ENCODE results near the gene PRAMEF14.
"Not testable (repeated sequence)": the region's sequence is repeated elsewhere in the genome, so short reads cannot be mapped to it uniquely, and the experiment has no call there.

Gene PRAMEF14, protein sequence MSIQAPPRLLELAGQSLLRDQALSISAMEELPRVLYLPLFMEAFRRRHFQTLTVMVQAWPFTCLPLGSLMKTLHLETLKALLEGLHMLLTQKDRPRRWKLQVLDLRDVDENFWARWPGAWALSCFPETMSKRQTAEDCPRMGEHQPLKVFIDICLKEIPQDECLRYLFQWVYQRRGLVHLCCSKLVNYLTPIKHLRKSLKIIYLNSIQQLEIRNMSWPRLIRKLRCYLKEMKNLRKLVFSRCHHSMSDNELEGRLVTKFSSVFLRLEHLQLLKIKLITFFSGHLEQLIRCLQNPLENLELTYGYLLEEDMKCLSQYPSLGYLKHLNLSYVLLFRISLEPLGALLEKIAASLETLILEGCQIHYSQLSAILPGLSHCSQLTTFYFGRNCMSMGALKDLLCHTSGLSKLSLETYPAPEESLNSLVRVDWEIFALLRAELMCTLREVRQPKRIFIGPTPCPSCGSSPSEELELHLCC

DNA sequence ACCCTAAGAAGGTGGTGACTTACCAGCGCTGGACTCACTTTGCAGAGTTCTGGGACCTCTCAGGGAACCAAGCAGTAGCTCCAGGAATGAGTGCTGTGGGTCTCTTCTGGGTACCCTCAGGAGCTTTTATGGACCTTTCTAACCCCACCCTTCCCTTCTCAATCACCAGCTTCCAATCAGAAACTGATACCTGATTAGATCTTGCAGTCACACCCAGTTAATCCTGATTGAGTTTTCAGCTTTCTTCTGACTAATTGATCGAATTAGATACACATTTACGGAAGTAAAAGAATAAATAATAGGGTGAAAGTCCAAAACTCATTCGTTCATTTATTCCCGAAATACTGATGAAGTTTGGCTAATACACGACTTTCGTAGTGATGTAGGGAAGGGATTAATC is at the start of gene PRAMEF14:
Gene PRAMEF14 (minus strand): TSS at position 101 of the 400 bp plus-strand sequence. CDS start 1,820 bp downstream, outside the sequence.
- ATAC-seq: not testable (repeated sequence)

DNA sequence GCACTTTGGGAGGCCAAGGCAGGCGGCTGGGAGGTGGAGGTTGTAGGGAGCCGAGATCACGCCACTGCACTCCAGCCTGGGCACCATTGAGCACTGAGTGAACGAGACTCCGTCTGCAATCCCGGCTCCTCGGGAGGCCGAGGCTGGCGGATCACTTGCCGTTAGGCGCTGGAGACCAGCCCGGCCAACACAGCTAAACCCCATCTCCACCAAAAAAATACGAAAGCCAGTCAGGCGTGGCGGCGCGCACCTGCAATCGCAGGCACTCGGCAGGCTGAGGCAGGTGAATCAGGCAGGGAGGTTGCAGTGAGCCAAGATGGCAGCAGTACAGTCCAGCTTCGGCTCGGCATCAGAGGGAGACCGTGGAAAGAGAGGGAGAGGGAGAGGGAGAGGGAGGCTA is 48.4 kb upstream of the PRAMEF14 start:
- ATAC-seq: not testable (repeated sequence)

DNA sequence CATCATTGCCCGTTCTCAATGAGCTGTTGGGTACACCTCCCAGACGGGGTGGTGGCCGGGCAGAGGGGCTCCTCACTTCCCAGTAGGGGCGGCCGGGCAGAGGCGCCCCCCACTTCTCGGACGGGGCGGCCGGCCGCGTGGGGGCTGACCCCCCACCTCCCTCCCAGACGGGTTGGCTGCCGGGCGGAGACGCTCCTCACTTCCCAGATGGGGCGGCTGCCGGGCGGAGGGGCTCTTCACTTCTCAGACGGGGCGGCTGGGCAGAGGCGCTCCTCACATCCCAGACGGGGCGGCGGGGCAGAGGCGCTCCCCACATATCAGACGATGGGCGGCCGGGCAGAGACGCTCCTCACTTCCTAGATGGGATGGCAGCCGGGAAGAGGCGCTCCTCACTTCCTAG is 47.8 kb upstream of the PRAMEF14 start:
- ATAC-seq: not testable (repeated sequence)

DNA sequence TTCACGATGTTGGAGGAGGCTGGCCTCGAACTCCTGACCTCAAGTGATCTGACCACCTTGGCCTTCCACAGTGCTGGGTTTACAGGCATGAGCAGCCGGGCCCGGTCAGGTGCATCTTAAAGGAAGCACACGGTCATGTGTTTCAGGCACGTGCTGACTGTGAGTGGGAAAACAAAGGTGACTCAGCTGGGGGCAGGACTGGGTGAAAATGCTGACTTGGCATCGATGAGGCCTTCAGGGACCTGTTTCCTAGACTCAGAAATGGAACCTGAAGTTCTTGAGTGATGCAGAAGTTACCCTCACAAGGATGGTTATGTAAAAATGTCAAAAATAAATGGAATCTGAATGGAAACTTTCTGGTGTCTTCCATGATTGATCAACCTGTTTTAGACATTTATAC is 46.1 kb upstream of the PRAMEF14 start:
- ATAC-seq: not testable (repeated sequence)

DNA sequence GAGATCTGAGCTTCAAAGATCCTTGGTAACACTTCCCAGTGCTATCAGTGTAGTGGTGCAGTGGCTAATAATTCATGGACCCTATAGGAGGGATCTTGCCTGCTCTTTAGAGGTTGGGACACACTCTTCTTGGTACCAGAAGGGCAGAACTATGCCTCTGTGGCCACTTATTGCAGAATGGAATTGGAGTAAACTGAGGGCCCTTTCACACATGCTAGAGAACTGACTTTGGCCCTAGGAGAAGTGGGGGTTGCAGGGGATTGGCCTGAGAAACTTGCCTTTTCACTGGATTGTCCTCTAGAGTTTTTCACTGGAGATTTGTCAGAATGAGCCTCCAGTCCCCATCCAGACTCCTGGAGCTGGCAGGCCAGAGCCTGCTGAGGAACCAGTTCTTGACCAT is 42.4 kb upstream of the PRAMEF14 start, which contains the start of gene PRAMEF17:
Gene PRAMEF17 (plus strand): TSS at position 301 of the 400 bp plus-strand sequence. CDS start 26 bp downstream, at position 327.
- ATAC-seq: not testable (repeated sequence)

DNA sequence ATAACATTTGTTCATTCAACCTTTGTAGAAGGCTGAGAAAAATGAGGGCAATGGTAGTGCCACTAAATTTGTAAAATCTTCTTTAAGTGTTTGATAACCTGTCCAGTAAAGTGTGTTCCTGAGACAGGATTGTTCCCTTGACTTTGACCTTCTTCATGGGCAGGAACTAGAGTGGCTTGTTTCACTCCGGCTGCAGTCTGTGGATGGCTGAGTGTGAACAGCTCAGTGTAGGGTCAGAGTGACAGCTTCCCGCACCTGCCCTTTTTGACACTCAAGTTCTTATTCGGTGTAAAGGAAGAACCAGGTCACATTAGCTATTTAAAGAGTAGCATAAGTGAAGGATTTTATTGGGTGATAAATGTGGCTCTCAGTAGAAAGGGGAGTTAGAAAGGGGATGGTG is 33.4 kb upstream of the PRAMEF14 start:
- not testable (repeated sequence) for ATAC-seq

DNA sequence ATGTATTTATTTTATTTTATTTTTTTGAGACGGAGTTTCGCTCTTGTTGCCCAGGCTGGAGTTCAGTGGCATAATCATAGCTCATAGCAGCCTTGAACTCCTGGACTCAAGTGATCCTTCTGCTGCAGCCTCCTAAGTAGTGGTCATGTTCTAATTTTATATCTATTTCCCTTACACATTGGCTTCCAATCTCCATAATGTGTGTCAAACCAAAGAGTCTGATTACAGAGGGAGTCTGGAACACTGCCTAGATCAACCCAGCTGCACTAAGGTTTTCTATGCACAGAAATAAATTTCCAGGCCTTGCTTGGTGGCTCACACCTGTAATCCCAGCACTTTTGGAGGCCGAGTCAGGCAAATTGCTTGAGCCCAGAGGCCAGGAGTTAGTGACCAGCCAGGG is 32.0 kb upstream of the PRAMEF14 start:
- ATAC-seq: not testable (repeated sequence)

DNA sequence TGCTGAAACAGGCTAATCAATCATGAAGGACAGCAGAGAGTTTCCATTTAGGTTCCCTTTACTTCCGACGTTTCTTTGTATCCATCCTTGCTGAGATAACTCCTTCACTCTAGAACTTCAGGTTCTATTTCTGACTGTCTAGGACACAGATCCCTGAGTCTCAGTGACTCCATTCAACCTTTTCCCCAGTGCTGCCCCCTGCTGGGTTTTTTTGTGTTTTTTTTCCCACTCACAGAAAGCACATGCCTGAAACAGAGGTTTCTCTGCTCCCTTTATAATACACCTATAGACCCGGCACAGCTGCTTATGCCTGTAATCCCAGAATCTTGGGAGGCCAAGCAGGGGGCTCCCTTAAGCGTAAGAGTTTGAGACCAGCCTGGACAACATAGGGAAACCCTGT is 21.6 kb upstream of the PRAMEF14 start:
- not testable (repeated sequence) for ATAC-seq

DNA sequence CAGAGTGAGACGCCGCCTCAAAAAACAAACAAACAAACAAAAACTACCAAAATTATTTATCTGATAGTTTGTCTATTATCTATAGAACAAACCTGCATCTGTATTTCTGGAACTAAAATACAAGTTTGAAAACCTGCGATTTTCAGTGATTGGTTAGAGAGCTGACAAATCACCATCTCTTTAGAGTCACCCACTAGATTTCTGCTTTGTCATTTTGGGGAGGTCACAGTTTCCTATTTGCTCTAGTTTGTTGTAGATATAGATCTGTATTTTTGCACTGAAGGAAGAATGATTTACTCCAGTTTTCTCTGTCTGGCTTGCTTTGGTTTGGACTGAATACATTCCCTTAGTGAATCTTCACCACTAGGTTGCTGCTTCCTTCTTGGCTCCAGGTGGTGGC is 19.6 kb upstream of the PRAMEF14 start:
- ATAC-seq: not testable (repeated sequence)

DNA sequence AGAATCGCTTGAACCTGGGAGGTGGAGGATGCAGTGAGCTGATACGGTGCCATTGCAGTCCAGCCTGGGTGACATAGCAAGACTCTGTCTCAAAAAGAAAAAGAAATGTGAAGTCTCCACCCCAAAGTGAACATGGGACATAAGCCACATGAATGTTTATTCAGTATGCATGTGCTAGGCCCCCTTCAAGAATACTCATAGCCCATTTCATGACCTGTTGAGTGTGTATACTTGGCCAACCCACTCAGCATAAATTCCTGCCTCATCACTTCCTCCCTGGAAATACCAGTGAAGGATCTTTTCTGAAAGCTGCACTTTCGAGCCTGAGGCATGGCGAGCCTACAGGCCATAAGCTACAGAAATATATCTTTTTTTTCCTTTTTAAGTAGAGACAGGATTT is 18.0 kb upstream of the PRAMEF14 start:
- ATAC-seq: not testable (repeated sequence)

DNA sequence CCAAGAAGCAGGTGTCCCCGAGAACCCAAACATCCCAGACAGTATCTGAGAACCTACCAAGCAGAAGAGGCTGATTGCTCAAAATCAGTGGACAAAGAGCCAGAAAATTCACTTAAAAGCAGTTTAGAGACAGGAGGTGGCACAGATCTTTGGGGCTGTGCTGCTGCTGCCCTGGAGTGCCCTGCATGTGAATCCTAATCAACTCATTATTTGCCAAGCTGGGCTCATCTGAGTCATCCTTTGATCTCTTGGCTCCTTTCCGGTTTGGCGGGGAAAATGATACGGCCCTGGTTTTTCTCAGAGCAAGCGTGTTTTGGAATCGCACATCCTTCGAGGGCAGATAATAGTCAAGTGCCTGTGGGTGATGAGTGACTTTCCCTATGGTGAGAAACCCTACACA is 15.4 kb upstream of the PRAMEF14 start:
- ATAC-seq: not testable (repeated sequence)

DNA sequence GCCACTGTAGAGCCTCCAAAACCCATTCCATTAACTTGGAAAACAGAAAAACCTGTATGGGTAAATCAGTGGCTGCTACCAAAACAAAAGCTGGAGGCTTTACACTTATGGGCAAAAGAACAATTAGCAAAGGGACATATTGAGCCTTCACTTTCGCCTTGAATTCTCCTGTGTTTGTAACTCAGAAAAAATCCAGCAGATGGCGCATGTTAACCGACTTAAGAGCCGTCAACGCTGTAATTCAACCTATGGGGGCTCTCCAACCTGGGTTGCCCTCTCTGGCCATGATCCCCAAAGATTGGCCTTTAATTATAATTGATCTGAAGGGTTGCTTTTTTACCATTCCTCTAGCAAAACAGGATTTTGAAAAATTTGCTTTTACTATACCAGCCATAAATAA is 9.8 kb upstream of the PRAMEF14 start:
- ATAC-seq: not testable (repeated sequence)

DNA sequence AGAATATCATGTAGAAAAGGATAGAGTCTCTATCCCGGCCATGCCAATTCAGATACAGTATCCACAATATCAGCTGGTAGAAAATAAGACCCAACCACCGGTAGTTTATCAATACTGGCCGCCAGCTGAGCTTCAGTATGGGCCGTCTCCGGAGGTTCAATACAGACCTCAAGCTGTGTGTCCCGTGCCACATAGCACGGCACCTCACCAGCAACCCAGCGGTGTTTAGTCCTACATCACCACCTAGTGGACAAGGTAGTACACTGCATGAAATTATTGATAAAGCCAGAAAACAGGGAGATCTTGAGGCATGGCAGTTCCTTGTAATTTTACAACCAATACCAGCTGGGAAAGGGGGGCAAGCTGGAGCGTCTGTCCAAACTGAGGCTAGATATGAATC is 7.5 kb upstream of the PRAMEF14 start:
- not testable (repeated sequence) for ATAC-seq

DNA sequence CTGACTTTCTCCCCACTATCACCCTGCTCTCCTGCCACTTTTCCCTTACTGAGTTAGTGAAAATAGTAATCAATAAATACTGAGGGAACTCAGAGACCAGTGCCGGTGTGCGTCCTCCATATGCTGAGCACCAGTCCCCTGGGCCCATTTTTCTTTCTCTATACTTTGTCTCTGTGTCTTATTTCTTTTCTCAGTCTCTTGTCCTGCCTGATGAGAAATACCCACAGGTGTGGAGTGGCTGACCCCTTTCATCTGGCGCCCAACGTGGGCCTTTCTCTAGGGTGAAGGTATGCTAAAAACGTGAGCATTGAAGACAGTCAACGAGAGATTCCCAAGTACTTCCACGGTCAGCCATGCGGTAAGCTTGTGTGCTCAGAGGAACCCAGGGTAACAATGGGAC is 6.5 kb upstream of the PRAMEF14 start:
- not testable (repeated sequence) for ATAC-seq

DNA sequence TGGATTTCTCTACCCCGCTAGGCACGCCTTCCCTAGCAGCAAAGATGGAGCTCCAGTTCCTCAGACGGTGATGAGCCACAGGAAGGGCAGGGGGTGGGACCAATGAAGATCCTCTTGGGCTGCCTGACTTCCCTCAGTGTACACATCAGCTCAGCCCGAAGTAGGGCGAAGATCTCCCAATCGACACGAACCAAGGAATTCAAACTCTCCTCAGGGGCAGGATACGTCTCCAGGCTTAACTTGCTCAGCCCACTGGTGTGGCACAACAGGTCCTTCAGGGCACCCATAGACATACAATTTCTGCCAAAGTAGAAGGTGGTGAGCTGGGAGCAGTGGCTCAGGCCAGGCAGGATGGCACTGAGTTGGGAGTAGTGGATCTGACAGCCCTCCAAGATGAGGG is 4.4 kb downstream of the PRAMEF14 start:
- not testable (repeated sequence) for ATAC-seq

DNA sequence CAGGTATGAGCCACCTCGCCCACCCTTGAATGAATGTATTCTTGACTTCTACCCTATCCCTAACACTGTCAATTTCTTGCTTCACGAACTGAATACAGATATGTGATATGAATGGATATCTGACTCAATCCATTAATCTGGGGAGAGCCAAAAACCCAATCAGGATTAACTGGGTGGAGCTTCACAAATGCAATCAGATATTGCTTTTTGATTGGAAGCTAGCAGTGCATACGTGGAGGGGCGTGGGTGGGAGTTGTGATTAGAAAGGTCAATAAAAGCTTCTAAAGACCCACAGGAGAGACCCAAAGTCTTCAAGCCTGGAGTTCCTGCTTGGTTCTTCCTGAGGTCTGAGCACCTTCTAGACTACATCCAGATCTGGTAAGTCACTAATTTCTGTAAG is 31.7 kb downstream of the PRAMEF14 start, which contains the start of gene PRAMEF15:
Gene PRAMEF15 (plus strand): TSS at position 301 of the 400 bp plus-strand sequence. CDS start 2,827 bp downstream, outside the sequence.
- ATAC-seq: not testable (repeated sequence)

DNA sequence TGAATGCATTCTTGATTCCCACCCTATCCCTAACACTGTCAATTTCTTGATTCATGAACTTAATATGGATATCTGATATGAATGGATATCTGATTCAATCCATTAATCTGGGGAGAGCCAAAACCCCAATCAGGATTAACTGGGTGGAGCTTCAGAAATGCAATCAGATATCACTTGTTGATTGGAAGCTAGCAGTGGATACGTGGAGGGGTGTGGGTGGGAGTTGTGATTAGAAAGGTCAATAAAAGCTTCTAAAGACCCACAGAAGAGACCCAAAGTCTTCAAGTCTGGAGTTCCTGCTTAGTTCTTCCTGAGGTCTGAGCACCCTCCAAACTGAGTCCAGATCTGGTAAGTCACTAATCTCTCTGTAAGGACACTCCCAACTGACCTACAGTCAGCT is 43.7 kb downstream of the PRAMEF14 start, which contains the start of gene PRAMEF33:
Gene PRAMEF33 (plus strand): TSS at position 301 of the 400 bp plus-strand sequence. CDS start 2,416 bp downstream, outside the sequence.
- not testable (repeated sequence) for ATAC-seq

DNA sequence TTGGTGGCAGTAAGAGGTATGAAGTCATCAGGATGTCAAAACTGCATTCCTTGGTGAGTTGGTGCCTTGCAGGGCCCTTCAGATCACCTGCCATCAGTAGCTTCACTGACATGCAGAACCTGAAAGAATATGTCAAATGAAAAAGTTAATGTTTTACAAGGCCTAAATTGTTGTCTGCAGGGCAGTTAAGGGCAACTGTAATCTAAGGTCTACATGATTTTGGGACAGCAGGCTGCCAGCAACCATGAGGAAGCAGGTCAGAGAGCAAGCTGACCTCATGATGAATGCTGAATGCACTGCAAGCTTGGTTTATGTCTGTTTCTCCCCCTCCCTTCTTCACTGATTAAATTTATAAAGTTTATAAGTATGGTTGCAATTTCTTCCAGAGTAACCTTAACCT is 44.7 kb downstream of the PRAMEF14 start:
- not testable (repeated sequence) for ATAC-seq

DNA sequence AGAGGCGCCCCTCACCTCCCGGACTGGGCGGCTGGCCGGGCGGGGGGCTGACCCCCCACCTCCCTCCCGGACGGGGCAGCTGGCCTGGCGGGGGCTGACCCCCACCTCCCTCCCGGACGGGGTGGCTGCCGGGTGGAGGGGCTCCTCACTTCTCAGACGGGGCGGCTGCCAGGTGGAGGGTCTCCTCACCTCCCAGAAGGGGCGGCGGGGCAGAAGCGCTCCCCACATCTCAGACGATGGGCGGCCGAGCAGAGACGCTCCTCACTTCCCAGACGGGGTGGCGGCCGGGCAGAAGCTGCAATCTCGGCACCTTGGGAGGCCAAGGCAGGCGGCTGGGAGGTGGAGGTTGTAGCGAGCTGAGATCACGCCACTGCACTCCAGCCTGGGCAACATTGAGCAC is 48.2 kb downstream of the PRAMEF14 start:
- not testable (repeated sequence) for ATAC-seq

DNA sequence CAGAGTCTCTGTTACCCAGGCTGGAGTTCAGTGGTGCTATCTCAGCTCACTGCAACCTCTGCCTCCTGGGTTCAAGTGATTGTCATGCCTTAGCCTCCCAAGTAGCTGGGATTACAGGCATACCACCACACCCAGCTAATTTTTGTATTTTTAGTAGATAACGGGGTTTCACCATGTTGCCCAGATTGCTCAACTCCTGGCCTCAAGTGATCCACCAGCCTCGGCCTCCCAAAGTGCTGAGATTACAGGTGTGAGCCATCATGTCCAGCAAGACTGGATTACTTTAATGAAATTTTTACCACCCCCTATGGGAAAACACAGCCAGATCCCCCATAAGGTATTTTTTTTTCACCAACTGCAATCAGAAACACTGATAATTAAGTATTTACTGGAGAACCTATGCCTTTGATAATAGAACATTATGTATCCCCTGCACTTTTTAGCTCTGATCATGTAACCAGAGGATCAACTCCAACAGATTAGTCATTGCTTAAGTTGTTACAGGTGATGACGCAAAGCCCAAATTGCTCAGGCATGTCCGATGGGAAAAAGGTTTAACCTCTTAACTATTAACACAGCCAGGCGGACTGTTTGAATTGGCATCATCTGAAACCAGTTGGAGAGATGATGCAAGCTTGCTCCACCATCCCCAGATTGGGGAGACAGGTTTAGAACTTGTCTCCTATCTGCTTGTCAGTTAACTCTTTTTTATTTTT is 49.6 kb downstream of the PRAMEF14 start:
- ATAC-seq: not testable (repeated sequence)
